OCI-LY3 (cell line): ENCODE results near the gene SMDT1.

Experiments
- H2AFZ ChIP-seq: fragments of 200-600, 300-600 bp; shearing (Covaris generic); 2 replicates; pipeline ENCODE4 v1.6.0; 2014; ENCODE audit warnings: antibody characterized with exemption, low read depth, low read length
- H3K27ac ChIP-seq: fragments of 200-600, 300-600 bp; sonication (generic); 2 replicates; pipeline ENCODE4 v1.5.1; 2014; ENCODE audit warnings: mild to moderate bottlenecking, low read length, moderate library complexity, mixed read lengths
- H3K27me3 ChIP-seq: fragments of 200-600, 300-600 bp; sonication (generic); 2 replicates; pipeline ENCODE4 v1.6.1; 2014; ENCODE audit warnings: low read depth, low read length, mixed read lengths
- H3K36me3 ChIP-seq: fragments of 200-600, 300-600 bp; sonication (generic); replicated peaks from 2 replicates; pipeline ENCODE3; 2014; ENCODE audit warnings: low read depth, low read length, mixed read lengths
- H3K4me1 ChIP-seq: fragments of 300-600, 200-600 bp; sonication (generic); 2 replicates; pipeline ENCODE4 v1.6.1; 2014; ENCODE audit warnings: low read length, mixed read lengths
- H3K4me2 ChIP-seq: fragments of 200-600, 300-600 bp; sonication (generic); 2 replicates; pipeline ENCODE4 v1.6.1; 2014; ENCODE audit warnings: low read length, mixed read lengths
- H3K4me3 ChIP-seq: fragments of 300-600, 200-600 bp; sonication (generic); 2 replicates; pipeline ENCODE4 v1.5.1; 2014; ENCODE audit warnings: antibody characterized with exemption, mild to moderate bottlenecking, low read length, moderate library complexity
- H3K79me2 ChIP-seq: fragments of 300-600, 200-600 bp; shearing (Covaris generic); 2 replicates; pipeline ENCODE4 v1.6.1; 2014; ENCODE audit warnings: mild to moderate bottlenecking, low read length, mixed read lengths
- H3K9ac ChIP-seq: fragments of 300-600, 200-600 bp; shearing (Covaris generic); 2 replicates; pipeline ENCODE4 v1.6.0; 2014; ENCODE audit warnings: mild to moderate bottlenecking, low read length, moderate library complexity
- H3K9me3 ChIP-seq: fragments of 200-600, 300-600 bp; shearing (Covaris generic); 2 replicates; pipeline ENCODE4 v1.6.1; 2014; ENCODE audit warnings: low read length, mixed read lengths; ENCODE audit not compliant: insufficient read depth
- H4K20me1 ChIP-seq: fragments of 200-600, 300-600 bp; sonication (generic); 2 replicates; pipeline ENCODE4 v1.6.1; 2016; ENCODE audit warnings: low read length, mixed read lengths; ENCODE audit not compliant: insufficient read depth
- CTCF ChIP-seq: fragments of 200-600, 300-600 bp; sonication (generic); IDR thresholded peaks from 2 replicates; pipeline ENCODE4 v1.5.1; 2014; ENCODE audit warnings: antibody characterized with exemption, low read length, low read depth
- EZH2phosphoT487 ChIP-seq: fragments of 200-600 bp; shearing (Covaris generic); IDR thresholded peaks from 2 replicates; pipeline ENCODE4 v1.6.1; 2018; ENCODE audit warnings: antibody characterized with exemption, mixed run types, low read depth

The SMDT1 gene

GRCh38 chr22:42132457-42132856 lies 53.0 kb downstream of the SMDT1 start:
- Histone ChIP-seq H4K20me1 (no peaks in the 10 kb centered on the region), H3K4me2 (no peak overlapping the region), H3K4me3 (no peak overlapping the region), H3K79me2 (no peaks in the 10 kb centered on the region), H3K4me1 (no peaks in the 10 kb centered on the region), H3K36me3 (no peaks in the 10 kb centered on the region), H3K27ac (no peak overlapping the region), H3K9ac (no peak overlapping the region), H3K27me3 (no peaks in the 10 kb centered on the region), H3K9me3 (no peaks in the 10 kb centered on the region), H2AFZ (no peak overlapping the region)
- TF ChIP-seq EZH2phosphoT487 (no peak), CTCF (no peak)
